Peyer's patch (tissue), 4 donors: ENCODE measurements around the gene SIGLEC6.

ENCODE experiments used
- CTCF ChIP-seq, 6 experiments: fragments of 450-650 bp in 4 of 6; fragments of 200-600 bp in 2 of 6; sonication (generic) in 1 of 6; IDR thresholded peaks; one replicate each; pipeline ENCODE4 v1.5.1; 2017 to 2019; ENCODE audit warnings: antibody characterized with exemption in 6 of 6, mild to moderate bottlenecking in 3 of 6, moderate library complexity in 1 of 6
- POLR2A ChIP-seq, 2 donors: fragments of 450-650 bp; IDR thresholded peaks; one replicate each; pipeline ENCODE4 v1.5.1; 2017; ENCODE audit warnings: antibody characterized with exemption in 2 of 2, mild to moderate bottlenecking in 2 of 2, moderate library complexity in 2 of 2

- TF ChIP-seq CTCF (IDR thresholded peaks at IDR 0.05) (no peak), POLR2A (IDR thresholded peaks at IDR 0.05) (no peak)
These were observed 62.9 kb downstream of the SIGLEC6 start for GRCh38 chr19:51468545-51468920.
